Midbrain (tissue), 1 donor: ENCODE measurements around the gene ITGB5.

Source experiments
- DNase-seq: peaks from one replicate; lab custom pipeline; 2025; lab: John Stamatoyannopoulos, UW

ITGB5 gene

DNA sequence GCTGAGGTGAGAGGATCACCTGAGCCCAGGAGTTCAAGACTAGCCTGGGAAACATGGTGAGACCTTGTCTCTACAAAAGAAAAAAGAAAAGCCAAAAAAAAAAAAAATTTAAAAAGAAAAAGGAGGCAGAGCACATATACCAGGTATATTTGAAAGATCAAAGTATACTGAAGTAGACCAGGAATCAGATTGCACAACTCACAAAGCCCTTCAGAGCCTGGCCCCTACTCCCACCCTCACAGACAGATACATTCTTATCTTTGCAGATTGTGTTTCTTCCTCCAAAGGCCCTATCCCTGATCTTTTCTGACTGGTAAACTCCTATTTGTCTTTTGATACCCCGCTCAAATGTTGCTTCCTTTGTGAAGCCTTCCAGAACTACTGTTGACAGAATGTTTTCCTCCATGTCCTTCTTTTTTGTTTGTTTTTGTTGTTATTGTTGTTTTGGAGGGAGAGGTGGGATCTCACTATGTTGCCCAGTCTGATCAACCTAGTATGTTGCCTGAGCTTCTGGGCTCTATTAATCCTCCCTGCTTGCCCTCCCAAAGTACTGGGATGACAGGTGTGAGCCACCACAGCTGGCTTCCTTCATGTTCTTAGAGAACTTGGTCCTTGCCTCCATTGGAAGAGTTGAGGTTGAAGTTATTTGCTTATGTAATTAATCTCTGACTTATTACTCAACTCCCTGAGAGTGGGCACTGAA, 9.8 kb upstream of the ITGB5 start:
- no peak for DNase-seq

DNA sequence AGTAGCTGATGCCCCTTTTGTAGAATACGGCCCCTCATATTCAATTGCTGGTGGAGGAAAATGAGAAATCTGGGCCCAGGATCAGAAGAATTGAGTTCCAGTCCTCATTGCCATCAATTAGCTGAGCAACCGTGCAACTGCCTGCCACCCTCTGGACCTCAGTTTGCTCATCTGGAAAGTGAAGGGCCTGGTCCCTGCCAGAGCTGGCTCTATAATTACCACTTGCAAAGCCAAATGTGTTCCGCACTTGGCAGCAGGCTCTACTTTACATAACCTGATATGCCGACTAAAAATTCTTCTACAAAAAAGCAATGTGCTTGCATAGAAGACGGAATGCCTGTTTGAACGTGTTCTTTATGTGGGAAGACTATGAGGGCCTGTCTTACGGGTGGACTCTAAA, 8.6 kb upstream of the ITGB5 start:
- DNase-seq, result no peak

DNA sequence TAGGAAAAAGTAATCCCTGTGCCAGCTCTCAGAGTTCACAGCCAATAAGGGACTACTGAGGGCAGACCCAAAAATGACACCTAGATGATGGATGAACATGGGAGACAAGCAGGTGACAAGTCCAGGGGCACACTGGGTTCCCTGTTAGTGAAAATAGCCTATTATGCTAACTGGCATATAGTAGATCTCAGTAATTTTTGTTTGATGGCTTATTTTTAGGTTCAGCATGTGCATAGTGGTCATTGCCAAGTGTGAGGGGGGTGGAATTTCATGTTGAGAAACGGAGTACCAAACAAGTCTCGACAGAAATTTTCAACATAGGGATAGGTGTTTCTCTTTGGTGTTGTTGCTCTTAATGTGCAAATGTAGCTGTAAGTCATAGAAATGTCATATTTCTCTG, 6.4 kb upstream of the ITGB5 start:
- DNase-seq, result no peak

DNA sequence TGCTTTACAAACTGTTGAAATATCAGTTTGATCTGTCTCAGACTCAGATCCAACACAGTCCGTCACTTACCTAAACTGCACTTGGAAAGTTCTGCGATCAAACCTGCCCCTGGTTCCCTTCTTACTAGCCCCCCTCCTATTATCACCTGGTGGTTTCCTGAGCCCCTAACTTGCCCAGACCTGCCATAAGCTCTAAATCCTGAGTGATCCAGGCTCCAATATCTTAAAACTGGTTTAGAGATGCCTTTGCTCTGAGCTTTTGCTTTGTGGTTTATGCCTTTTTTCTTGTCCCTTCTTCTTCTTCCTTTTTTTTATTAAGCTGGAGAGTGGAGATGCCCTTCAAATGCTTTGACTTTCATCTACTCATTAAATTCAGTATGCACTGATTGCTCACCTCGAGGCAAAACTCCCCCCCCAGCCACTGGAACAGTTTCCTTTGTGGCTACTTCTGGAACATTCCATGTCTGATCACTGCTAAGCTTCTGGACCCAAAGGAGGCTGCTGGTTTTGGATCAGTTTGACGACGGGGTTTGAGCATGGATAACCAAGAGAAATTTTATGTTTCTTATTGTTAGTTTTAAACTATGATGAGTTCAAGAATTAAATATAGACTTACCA, 3.5 kb upstream of the ITGB5 start:
- DNase-seq, result no peak

DNA sequence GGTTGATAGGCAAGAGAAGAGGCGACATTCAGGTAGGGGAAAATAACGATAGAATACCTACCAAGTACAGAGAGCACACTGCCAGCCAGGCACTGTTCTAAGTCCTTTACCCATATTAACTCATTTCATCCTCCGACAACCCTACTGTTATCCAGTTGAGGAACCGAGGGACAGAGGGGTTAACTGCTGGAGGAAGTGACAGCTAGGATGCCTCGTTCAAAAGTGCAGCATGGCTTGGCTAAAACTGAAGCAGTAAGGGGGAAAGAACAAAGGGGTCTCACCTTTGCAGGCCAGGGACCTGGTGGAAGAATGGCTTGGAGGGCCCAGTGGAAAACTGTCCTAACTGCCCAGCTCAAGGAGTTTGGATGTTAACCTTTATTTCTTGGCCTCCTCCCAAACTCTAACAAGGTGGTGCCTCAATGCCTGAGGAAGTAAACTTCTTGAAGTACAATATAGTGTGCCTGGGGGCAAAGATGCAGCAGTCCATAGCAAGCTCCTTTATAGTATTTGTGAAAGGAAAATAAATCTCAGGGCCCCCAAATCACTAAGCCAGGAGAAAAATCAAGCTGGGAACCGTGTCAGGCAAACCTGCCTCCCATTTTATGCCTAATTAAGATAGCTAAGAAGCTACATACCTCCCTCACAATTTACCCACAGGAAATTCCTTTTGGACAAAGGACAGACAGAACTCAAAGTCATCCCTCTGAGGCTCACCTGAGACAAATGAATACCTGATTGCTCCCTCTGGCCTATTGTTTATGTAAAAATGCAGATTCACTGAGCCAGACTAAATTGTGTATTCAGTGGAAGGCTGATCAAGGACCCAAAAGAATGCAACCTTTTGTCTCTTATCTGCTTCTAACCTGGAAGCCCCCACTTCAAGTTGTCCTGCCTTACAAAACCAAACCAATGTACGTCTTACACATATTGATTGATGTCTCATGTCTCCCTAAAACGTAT, 1.6 kb upstream of the ITGB5 start:
- DNase-seq, result no peak

DNA sequence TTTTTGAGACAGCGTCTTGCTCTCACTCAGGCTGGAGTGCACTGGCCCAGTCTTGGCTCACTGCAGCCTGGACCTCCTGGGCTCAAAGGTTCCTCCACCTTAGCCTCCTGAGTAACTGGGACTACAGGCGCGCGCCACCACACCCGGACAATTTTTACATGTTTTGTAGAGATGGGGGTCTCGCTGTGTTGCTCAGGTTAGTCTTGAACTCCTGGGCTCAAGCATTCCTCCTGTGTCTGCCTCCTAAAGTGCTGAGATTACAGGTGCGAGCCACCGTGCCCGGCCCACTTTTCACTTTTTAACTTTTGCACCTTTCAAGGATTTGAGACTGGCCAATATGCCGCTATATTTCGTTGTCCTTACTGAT, 750 bp upstream of the ITGB5 start:
- DNase-seq, result no peak

DNA sequence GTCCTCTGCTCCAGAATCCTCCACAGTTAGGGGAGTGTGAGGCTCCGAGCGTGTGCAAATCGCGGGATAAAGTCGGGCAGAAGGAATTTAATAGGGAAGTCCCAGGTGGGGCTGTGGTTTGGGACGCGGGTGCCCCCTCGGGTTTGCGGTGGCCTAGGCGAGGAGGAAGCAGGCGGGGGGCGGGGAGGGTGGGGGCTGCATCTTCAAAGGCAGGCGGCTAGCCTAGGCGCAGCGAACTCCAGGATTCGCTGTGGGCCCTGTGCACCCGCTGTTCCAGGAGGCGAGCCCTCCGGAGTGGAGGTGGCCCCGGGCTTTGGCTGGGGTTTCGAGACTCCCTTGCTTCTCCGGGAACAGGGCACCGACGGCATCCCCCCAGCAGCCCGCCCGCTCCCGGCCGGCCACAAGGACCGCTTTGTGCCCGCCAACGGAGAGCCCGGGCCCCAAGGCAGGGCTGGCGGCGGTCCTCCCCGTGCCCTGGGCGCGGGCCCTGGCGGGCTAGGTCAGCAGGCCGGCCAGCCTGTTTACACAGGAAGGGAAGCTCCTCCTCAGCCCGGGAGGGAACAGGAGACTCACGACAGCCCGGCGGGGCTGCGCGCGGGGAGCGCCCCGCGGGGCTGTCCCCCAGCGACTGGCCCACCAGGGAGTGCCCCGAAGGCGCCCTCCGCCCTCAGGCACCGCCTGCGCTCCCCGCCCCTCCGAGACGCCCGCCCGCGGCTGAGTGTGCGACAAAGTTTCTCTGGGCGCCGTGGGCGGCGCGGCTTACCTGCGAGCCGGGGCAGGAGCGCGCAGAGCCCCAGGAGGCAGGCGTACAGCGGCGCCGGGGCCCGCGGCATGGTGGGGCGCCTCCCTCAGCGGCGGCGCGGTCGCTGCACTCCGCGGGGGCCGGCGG, 753 bp downstream of the ITGB5 start:
- peak; percentile 51 for DNase-seq

DNA sequence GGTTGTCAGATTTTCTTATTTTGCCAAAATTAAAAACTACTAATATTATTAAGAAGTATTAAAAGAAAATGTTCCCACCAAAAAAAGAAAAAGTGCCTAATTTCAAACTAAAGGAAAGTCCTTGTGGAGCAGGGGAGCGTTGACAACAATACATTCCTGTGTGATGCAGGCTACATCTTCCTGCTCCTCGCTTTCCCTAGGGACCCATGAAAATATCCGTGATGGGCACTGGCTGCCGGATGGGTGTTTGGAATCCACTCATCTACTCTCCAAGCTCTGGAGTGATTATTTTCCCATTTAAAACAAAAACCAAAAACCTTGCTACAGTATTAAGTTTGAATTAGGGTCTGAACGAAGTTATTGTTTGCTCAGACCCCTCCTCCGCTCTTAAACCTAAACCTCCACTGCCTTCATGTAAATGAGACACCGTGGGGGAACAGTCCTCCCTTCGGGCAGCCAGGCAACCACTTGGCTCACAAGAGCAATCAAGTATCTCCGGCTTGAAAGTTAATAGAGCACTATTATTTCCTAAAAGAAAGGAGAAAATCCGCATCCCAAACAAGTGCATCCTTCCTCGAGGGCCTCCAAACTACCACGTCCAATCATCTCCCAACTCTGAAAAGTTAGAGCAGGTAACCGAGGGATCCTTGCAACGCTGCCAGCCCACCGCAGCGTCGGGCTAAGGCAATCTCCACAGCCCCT, 1.5 kb downstream of the ITGB5 start:
- peak; percentile 41 for DNase-seq

DNA sequence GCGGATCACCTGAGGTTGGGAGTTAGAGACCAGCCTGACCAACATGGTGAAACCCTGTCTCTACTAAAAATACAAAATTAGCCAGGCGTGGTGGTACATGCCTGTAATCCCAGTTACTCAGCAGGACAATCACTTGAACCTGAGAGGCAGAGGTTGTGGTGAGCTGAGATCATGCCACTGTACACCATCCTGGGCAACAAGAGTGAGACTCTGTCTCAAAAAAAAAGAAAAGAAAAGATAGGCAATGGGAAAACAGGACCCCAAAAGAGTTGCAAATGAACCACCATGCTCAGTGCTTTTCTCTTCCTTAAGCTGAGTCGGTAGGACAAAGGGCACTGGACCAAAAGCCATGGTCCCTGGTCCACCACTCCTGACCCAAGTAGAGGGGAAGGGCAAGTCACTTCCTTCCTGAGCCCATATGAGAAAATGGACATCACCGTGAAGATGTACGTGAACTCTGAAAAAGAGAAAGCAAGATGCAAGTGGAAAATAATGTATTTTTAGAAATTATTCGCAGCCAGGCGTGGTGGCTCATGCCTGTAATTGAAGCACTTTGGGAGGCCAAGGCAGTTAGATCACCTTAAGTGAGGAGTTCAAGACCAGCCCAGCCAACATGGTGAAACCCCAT, 2.6 kb downstream of the ITGB5 start:
- DNase-seq, result no peak

DNA sequence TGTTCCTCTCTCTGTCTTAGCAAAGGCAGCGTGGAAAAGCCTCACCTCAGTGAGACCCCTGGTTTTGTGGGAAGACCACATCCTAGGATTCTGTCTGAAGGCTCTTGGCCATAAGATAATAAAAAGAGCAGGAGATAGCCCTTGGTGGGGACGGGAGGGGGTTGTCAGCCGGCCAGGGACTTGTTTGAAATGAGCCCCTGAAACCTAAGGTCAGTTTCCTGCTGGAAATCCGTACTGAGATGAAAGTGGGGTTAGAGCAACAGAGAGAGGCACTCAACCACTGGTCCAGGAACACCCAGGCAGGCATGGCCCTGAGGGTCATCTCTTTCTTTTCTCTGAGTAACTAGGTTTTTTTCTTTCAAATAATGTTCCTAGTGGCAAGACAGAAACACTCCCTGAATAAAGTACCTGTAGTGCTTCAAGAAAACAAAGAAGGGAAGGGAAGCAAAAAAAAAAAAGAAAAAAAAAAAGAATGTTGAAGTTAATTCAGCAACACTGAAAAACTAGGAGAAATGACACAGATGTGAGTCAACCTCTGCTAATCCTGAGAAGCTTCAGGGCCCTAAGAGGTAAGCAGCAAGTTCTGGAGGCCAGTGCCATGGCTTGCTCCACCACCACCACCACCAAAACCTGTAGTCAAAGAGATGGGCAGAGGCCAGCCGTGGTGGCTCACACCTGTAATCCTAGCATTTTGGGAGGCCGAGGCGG, 3.2 kb downstream of the ITGB5 start:
- no peak for DNase-seq

DNA sequence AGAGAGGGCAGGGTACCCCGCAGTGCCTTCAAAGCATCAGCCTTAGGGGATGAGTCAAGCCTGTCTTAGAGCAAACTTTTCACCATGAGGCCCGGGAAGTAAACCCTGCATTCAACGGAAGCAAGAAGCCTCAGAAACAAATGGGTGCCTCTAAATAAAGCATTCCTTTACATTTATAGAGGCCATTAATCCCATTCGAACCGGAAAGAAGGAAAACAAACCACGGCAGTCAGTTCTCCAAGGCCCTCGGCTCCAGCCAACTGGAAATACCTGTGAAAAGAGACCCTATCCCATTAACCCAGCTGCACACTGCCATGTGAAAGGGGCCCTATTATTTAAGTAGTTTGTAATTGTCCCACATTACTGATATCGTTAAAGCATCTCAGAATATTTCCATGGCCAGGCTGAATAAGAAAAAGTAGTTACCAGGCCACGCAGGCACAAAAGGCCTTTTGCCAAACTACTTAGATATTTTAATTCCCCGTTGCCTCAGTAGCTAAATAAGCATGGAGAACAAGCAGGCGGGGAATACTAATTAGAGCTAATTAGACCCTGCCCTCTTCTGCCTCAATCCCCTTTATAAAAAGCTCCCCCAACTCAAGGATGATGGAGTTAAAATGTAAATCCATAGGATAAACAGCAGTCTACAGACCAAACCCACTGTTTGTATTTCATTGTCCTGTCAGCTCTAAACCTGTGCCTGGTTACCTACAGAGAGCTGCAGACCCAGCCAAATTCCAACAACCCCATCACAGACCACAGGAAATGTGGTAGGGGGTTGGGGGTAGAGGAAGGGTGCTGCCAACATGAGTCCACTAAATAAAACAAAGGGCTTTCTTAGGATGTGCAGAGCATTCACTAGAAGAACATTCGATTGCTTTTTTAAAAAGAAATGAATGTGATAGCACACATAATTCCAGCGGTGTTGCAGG, 4.1 kb downstream of the ITGB5 start:
- no peak for DNase-seq

DNA sequence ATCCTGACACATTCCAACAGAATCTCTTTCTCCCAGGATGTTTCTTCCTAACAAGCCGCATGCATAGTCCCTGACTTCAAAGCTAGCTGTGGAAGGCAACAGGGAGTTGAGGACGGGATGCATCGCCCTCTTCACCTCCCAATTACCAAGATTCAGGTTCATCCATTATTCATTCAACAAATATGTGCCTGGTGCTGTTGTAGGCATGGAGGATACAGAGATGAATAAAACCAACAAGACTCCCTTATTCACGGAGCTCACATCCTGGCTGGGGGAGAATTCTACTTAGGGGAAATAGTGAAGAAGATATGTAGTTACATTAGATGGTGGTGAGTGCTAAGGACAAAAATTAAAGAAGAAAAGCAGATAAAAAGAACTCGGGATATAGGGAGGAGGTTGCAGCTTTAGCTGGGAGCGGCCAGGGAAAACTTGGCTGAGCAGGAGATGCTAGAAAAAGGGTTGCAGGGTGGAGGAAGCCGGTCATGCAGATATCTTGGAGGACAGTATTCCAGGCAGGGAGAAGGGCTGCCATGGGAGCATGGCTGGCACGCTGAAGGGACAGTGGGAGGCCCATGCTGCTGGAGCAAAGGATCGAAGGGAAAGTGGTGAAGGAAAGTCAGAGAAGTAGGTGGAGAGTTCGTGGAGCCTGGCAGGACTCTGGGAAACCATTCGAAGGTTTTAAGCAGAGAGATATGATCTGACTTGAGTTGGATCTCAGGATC, 5.0 kb downstream of the ITGB5 start:
- DNase-seq, result no peak

DNA sequence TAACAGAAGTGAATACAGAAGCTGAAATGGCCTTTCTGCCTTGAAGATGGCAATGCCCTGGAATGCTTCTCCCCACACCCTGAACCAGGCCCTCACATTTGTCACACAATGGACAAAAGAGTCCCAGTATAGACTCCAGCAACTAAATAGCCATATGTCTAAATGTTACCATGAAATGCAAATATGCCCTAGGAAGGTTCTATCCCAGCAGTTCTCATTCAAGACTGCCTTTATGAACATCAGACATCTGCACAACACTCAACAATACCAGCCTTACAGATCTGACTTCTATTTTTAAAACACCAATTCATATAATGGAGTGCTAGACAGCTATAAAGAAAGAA, 7.9 kb downstream of the ITGB5 start:
- no peak for DNase-seq

DNA sequence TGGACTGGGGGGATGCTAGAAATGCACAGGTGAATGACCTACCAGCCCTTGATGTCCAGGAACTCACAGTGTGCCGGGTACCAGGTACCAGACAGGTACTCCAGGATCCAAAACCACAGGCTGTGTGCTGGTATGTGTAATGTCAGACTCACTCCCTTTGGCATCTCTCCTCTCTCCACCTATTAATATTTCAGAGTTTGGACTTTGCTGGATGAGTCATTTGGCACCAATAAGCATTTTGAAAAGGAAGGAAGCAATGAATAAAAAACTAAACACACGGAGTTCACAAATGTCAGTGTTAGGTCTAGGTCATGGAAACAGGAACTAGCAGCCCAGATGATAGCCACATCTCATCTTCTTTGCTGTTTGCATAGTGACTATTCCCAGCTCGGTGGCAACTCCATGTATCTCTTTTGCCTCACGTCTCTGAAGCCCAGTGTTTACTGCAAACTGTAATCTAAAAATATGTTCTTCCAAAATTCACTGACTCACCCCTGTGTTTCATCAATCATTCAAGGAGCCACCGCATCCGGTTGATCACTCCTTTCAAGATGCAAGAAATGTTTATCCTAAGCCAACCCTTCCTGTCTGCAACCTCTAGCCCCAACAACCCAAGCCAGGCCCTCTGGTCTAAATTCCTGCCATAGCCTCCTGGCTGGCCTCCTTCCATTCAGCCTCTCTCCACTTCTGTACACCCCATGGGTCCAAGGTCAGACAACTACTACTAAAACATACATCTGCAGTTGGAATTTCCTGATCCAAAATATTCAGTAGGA, 8.4 kb downstream of the ITGB5 start:
- no peak for DNase-seq

DNA sequence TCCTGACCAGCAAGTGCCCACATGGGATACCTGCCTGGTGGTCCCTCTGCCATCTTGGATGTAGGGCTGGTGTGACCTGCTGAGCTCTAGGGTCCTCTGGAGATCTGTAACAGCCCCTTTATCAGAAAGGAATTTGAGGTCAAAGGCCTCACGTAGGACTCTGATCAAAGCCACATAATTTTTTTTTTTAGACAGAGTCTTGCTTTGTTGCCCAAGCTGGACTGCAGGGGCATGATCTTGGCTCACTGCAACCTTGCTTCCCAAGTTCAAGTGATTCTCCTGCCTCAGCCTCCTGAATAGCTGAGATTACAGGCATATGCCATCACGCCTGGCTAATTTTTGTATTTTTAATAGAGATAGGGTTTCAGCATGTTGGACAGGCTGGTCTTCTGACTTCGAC, 9.5 kb downstream of the ITGB5 start:
- DNase-seq, result no peak

DNA sequence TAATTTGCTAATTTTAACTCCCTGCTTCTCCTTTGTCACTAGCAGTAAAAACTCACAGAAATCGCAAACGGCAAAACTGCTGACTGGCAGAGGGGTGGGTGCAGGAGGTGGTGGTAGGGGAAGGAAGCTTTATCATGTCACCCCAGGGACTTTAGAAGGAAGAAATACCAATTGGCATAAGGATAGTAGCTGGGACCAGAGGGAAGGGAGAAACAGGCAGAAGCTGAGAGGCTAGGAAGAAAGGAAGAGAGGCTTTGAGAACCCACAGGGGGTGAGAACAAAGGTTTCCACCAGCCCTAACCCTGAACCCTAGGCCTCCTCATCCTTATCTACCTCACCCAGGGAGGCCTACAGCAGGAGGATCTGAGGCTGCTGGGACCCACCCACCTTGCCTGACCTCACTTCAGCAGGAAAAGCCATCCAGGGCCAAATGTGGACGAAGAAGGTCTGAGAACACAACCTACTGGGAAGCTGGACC, 10.7 kb downstream of the ITGB5 start:
- DNase-seq, result peak; percentile 35

DNA sequence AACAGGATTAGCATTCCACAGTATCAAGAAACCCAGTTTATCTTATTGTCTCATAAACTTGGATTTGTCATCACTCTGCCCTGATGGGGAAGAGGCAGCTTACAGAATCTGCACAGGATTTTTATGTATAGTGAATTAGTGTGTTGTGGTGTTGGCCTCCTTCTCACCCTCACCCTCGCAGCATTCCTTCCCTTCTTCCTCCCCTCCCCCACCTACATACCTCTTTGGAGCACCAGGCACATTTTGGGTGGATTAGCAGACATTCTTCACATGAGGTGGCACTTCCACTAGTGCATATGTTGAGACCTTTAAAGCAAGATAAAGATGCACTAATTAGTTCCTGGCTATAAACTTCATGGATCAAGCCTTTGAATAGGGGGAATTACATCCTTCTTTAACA, 13.9 kb downstream of the ITGB5 start:
- DNase-seq, result no peak

DNA sequence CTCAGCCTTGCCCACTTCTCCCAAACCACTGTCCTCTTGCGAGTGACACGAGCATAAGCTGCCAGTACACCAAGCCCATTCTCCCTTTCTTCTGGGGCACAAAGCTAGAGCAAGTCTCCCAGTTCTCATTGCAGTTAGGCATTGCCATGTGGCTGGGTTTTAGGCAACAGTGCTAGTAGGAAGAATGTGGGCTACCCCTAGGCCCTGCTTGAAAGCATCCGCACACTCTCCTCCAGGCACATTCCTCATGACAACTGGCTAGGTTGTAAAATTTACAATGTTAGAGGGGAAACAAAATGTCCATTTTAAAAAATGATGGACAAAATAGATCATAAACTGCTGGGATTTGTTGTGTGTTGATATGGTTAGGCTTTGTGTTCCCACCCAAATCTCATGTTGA, 19.7 kb downstream of the ITGB5 start:
- no peak for DNase-seq
